Endometrial microvascular endothelial cells (primary cell): ENCODE measurements around the gene FLNA. TPM values are rescaled to one million over a fixed set of nuclear protein-coding genes. Genes with fewer than 3 reads are reported as not detected.
"Not testable (repeated sequence)": the region's sequence is repeated elsewhere in the genome, so short reads cannot be mapped to it uniquely, and the experiment has no call there.

ENCODE experiments used
- in situ Hi-C: cut with HindIII; loops from 2 replicates; pipeline ENCODE4 v1.10.0; 2017; ENCODE audit warnings: low sequenced_read_pairs, low pct_unique_long_range_greater_than_20kb; ENCODE audit errors: inconsistent ontology term
- total RNA-seq: library from RNA; depleted of rRNA; stranded (reverse); fragments of >200 nt; gene quantifications from one replicate; pipeline ENCODE4 v1.2.3, GENCODE V29; 2015; ENCODE audit errors: inconsistent ontology term

Gene FLNA
- total RNA-seq, 1 donor from 2014 or later: 1,820 TPM

GRCh38 chrX:154351183-154352011 is 23.0 kb downstream of the FLNA start:
- in situ Hi-C loops: no loop called here

GRCh38 chrX:154350429-154351182 is 23.8 kb downstream of the FLNA start:
- in situ Hi-C loops: no loop called here

DNA sequence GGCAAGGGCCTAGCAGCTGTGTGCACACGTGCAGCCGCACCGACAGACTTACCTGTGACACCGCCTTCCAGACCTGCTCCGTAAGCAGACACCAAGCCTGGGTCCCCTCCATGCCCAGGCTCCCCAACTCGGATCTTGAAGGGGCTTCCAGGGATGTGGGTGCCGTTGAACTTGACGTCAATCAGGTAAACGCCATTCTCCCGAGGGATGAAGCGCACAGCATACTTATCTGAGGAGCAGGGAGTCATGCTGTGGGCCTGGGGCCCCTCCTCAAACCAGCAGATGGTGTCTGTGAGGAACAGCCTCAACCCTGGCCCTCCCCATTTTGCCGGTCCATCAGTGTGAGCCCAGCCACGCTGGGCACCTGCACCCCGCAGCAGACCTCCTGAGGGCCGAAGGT is 24.5 kb downstream of the FLNA start:
- in situ Hi-C loops: no loop called here

DNA sequence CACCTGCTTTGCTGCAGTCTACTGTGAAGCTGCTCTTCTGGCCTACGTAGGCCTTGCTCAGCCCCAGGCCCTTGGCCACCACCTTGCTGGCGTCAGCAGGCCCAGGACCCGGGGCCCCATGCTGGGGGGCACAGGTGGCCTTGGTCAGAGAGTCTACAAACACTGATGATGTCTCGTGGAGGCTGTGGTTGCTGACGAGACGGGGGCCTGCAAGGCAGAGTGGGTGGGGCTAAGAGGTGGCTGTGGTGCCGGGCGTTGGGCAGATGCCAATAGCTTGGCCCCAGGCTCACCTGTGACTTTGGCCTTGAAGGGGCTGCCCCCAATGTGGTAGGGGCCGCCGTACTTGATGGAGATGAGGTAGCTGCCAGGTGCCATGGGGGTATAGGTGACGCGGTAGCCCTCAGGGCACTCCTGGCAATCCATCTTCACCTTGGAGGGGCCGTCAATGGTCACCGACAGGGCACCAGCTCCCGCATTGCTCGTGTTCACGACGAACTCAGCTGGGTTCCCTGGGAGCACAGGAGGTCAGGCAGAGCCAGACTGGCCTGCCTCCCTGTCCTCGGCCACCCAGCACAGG is 25.0 kb downstream of the FLNA start:
- in situ Hi-C loops: no loop called here

GRCh38 chrX:154348646-154349358 is 25.6 kb downstream of the FLNA start:
- in situ Hi-C loops: no loop called here

DNA sequence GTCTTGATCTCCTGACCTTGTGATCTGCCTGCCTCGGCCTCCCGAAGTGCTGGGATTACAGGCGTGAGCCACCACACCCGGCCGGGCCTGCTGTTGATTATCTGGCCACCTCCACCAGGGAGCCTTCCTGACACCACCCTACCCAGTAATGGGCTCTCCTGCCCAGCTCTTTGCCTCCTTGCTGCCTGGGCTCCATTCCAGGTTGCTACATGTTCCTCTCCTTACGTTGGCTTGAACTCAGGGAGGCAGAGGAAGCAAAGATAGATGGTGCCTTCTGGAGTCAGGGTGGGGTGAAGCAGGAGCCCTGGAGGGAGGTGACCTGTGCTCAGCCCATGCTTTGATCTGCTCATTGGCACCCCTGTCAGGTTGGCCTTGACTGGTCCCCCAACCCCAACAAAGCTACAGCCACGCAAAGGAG is 26.3 kb downstream of the FLNA start:
- in situ Hi-C loops: no loop called here

DNA sequence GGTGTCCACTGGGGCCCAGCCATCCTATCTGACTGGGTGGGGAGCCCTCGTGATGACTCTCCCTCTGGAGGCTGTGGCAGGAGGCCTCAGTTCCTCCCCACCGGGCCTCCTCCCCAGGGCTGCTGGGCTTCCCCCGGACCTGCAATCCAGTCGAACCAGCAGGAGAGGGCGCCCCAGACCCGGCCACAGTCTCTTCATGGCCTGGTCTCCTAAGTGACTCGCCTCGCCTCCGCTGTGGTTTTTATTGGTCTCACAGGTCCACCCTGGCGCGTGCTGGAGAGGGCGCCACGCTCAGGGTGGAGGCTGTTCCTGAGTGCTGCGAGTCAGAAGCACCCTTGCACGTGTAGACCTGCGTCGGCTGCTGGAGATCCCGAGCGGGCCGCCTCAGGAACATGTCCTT is 30.8 kb downstream of the FLNA start:
- in situ Hi-C loops: not testable (repeated sequence)

- in situ Hi-C loops: not testable (repeated sequence)
Measured at GRCh38 chrX:154343063-154343462, 31.4 kb downstream of the FLNA start.

DNA sequence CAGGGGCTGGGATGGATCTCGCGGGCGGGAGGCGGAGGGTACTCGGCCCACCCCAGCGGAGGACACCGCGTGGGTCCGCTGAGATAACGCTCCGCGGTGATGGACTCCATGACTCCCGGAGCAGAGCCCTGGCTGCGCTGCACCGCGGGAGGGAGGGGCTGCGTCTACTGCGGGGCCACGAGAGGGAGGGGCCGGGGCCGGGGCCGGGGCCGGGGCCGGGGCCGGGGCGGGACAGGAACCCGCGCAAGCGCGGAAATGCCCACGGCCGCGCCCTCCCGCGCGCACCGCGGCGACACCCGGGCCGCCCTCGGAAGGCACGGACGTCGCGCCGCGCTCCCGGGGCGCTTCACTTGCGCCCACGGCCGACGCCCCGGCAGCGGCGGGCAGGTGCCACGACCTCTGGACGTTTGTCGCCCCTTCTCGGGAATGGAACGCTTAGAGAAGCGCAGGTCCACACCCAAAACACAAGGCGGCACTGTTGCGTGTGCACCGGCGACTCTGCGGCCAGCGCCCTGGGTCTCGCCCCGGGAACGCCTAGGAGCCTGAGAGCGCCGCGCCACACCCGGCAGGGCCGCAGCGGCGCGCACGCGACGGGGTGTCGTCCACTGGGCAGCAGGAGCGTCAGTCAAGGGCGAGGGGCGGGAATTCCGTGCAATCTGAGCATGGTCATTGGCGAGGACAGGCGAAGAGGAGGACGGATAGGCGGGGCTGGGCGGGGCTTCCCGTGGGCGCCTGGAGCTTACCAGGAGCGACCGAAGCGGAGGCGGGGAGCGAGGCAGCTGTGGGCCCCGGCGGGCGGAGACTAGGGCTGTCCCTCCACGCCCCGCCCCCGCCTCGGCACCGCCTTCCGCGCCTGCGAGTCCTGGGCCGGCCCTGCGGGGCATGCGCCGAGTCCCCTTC is 32.8 kb downstream of the FLNA start:
- in situ Hi-C loops: not testable (repeated sequence)

DNA sequence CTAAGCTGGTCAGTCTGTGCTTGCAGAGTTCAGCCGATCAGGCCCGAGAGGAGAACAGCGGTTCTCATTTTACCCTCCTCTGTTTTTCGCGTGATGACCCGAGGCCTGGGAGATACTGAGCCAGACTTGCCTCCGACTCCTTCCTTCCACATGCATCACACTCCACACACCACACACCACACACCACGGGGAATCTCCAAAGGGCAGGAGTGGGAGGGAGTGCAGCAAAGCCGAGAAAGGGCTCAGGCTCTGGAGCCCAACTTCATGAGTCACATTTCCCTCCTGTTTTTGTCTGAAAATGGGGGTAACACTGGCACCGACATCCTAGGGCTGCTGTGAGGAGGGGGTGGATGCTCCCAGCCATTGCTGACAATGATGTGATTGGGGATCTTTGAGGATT is 39.9 kb downstream of the FLNA start:
- in situ Hi-C loops: no loop called here

DNA sequence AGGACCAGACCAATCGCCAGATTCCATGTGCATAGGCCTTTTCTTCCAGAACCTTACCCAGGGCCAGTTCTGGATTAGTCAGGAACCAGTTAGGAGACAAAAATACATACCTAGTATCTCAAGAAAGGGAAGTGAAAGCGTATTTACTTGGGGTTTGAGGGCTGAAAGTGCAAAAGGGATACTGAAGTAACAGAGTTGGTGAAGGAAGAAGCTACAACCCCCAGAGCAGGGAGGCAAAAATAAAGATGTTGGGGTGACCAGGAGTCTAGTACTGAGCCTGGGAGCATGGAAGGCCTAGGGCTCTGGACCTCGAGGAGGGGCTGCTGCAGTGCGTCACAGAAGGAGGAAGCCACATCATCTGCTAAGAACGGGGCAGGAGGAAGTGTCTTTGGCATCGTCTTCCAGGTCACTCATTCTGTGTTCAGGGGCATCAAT is 40.6 kb downstream of the FLNA start:
- in situ Hi-C loops: no loop called here

- in situ Hi-C loops: no loop called here
Measured at GRCh38 chrX:154333116-154333515, 41.3 kb downstream of the FLNA start.

DNA sequence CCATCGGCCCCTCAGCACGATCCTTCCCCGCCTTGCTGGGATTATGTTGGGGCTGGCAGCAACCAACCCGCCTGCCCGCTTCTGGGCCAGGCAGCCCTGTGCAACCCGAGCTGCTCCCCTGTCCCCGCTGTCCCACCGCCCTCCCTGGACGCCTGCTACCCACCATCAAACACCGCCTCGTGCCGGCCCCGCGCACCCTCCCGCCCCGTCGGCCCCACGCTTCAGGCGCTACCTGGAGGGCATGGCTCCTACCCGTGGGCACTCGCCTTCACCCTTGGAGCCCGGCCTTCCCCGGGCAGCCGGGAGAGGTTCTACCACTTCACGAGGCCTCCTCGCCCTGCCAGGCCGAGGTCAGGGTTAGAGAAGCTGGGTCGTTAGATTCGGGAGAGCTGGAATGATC is 41.9 kb downstream of the FLNA start:
- in situ Hi-C loops: no loop called here

DNA sequence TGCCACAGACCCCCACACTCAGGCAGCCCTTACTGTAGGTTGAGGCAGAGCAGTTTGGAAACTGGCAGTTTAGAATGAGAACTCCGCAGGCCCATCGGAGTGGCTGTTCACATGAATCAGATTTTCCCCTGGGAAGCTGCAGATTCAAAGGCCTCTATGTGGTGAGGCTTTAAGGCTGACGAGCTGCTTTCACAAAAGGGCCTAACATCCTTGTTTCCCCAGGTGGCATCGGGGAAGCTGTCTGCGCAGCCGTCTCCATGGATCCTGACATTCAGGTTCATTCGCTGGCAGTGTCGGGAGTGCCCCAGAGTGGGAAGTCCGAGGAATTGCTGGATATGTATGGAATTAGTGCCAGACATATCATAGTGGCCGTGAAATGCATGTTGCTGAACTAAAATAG is 45.1 kb downstream of the FLNA start:
- in situ Hi-C loops: no loop called here

DNA sequence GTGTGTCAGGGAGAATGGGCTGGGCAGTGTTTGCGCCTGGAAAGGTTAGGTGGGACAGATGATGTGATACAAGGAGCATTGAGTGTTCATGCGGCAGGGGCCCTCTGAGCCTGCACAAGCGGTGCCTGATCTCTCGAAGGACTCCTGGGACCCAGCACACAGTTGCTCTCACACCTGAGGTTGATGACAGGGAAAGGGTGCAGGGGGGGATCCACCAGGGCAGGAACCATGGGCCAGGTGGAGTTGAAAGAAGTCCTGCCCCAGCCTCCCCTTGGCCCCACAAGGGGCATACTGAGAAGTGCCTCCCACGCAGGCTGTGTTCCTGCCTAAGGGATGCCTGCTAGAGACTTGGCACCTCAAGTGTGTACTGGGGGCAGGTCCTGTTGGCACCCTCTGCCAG is 45.8 kb downstream of the FLNA start:
- in situ Hi-C loops: no loop called here

DNA sequence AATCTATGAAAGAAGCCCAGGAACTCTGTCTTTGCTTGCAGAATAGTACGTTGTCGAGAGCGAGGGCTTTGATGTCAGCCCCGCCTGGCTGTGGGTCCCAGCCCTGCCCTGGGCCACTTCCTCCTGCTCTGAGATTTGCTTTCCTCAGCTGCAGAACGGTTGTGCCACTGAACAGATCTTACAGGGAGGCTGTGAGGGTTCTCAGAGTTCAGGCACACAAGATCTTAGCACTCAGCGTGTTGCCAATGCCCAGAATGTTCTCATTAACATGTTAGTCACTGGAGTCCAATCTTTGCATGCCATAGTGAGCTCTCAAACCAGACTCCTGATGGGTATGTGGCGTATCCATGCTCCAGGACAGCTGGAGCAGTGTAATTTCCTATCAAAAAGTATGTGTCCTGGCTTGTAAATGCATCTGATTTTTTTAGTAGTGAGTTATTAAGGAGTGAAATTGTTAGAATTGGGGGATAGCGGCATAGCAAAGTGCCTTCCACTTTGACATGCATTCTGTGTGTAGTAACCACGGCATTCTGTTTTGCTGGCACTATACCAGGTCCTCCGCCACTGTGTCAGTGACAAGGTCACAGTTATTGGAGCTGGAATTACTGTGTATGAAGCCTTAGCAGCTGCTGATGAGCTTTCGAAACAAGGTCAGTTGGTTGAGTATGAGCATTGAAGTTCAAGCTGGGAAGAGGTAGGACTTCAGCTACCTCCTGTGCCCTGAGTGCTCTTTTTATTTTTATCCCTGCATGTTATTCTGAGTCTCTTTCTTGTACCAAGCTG is 47.2 kb downstream of the FLNA start:
- in situ Hi-C loops: no loop called here

DNA sequence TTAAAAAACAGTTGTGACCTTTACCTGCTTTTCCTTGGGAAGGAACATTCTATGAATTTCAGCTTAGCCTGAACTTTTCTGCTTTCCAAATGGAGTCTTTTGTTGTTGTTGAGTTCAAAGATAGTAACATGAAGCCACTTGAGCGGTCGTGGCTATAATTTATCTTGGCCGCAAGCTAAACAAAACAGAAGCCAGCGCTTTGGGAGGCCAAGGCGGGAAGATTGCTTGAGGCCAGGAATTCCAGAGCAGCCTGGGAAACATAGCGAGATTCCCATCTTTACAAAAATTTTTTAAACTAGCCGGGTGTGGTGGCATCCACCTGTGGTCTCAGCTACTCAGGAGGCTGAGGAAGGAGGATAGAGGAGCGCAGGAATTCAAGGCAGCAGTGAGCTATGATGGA is 48.9 kb downstream of the FLNA start:
- in situ Hi-C loops: no loop called here

DNA sequence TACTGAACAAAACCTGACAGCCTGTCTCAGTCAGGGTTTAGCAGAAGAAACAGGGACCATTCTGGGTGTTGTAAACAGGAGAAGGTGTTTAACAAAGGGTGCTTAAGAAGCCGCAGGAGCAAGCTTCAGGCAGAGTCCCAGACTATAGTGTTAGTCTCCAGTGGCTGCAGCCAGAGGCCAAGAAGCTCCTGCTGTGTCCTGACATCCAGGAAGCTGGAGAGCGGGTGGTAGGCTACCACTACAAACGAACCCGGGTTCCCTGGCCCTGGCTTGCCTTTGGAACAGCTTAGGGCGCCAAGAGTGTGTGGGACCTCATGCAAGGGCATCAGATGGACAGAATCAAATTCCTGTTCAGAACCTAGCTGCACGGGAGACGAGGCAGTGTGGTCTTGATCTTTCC is 50.9 kb downstream of the FLNA start:
- in situ Hi-C loops: no loop called here
